Endothelial cell of umbilical vein (primary cell): ENCODE measurements around the gene TMEM132A.

Experiments
- CTCF ChIP-seq, 2 donors: IDR thresholded peaks; 1 replicate in 1 of 2; 2 replicates in 1 of 2; pipeline ENCODE4 v1.5.1; 2011; ENCODE audit warnings: low read length in 2 of 2, mild to moderate bottlenecking in 2 of 2, moderate library complexity in 2 of 2, control low read depth in 1 of 2, inconsistent platforms in 1 of 2, low read depth in 1 of 2; ENCODE audit not compliant: insufficient read depth in 1 of 2; ENCODE audit errors: extremely low read depth in 1 of 2
- MYC ChIP-seq: IDR thresholded peaks from one replicate; pipeline ENCODE4 v1.6.1; 2011; ENCODE audit warnings: mild to moderate bottlenecking, low read depth, low read length
- POLR2A ChIP-seq: IDR thresholded peaks from 2 replicates; pipeline ENCODE4 v1.6.1; 2012; ENCODE audit warnings: low read depth, mild to moderate bottlenecking, control low read depth, low read length

- no peak for TF ChIP-seq CTCF (IDR thresholded peaks at IDR 0.05; ENCODE audit: extremely low read depth in 1 of 2, insufficient read depth in 1 of 2, low read depth in 1 of 2, low read length in 2 of 2)
- TF ChIP-seq POLR2A: no peak
- no peak for TF ChIP-seq MYC
Observed at GRCh38 chr11:60917267-60917666, 7.0 kb upstream of the TMEM132A start.
